HEK293 (cell line): ENCODE measurements around the gene KRTDAP.

ENCODE experiments used
- CTCF ChIA-PET: fragments of 350-600 bp; formaldehyde crosslinking; extraction: SDS; loops from one replicate; lab custom pipeline; 2021; ENCODE audit warnings: antibody characterized with exemption; lab: Yijun Ruan, JAX
- POLR2A ChIA-PET: fragments of 300-600 bp; formaldehyde crosslinking; extraction: SDS; loops from one replicate; lab custom pipeline; 2020; ENCODE audit warnings: antibody characterized with exemption, inconsistent platforms; lab: Yijun Ruan, JAX
- H3K27ac ChIP-seq: fragments of 200-500 bp; sonication (Bioruptor generic); 2 replicates; pipeline ENCODE4 v1.5.1; 2014; ENCODE audit warnings: low read depth, low read length, control low read depth, inconsistent platforms; ENCODE audit errors: extremely low read depth
- H3K36me3 ChIP-seq, 2 experiments: fragments of 200-500 bp in 1 of 2; sonication (Bioruptor generic) in 1 of 2; 1 replicate in 1 of 2; 2 replicates in 1 of 2; pipeline ENCODE4 v1.5.1; 2014 to 2017; ENCODE audit warnings: inconsistent platforms in 2 of 2, low read length in 2 of 2; ENCODE audit not compliant: control insufficient read depth in 2 of 2, insufficient read depth in 1 of 2
- H3K4me1 ChIP-seq: fragments of 200-500 bp; sonication (Bioruptor generic); 2 replicates; pipeline ENCODE4 v1.5.1; 2014; ENCODE audit warnings: mild to moderate bottlenecking, low read length, inconsistent platforms; ENCODE audit not compliant: control insufficient read depth, insufficient read depth
- H3K4me3 ChIP-seq: 2 replicates; pipeline ENCODE4 v1.5.1; 2011; ENCODE audit warnings: low read depth, mild to moderate bottlenecking, control low read depth, low read length, moderate library complexity
- H3K9me3 ChIP-seq: fragments of 200-500 bp; sonication (Bioruptor generic); 2 replicates; pipeline ENCODE4 v1.5.1; 2014; ENCODE audit warnings: low read depth, low read length, inconsistent platforms; ENCODE audit not compliant: control insufficient read depth, insufficient read depth
- EGR2 ChIP-seq: fragments of 450-650 bp; formaldehyde crosslinking; IDR thresholded peaks from 2 replicates; pipeline ENCODE4 v1.5.1; 2016; ENCODE audit warnings: low read depth, missing biosample characterization, missing genetic modification characterization
- FEZF1 ChIP-seq: fragments of 450-650 bp; formaldehyde crosslinking; IDR thresholded peaks from 2 replicates; pipeline ENCODE4 v1.5.1; 2016; ENCODE audit warnings: missing biosample characterization, missing genetic modification characterization
- IKZF3 ChIP-seq: fragments of 450-650 bp; IDR thresholded peaks from 2 replicates; pipeline ENCODE4 v1.5.0; 2018; ENCODE audit warnings: missing biosample characterization, mild to moderate bottlenecking, missing genetic modification characterization, moderate library complexity
- KLF10 ChIP-seq: fragments of 450-650 bp; IDR thresholded peaks from 2 replicates; pipeline ENCODE4 v1.5.1; 2018; ENCODE audit warnings: missing biosample characterization, mild to moderate bottlenecking, missing genetic modification characterization
- KLF8 ChIP-seq: fragments of 450-650 bp; formaldehyde crosslinking; IDR thresholded peaks from 2 replicates; pipeline ENCODE4 v1.5.1; 2016; ENCODE audit warnings: missing biosample characterization, missing genetic modification characterization
- OVOL3 ChIP-seq: fragments of 450-650 bp; formaldehyde crosslinking; IDR thresholded peaks from 2 replicates; pipeline ENCODE4 v1.5.1; 2016; ENCODE audit warnings: missing biosample characterization, missing genetic modification characterization
- PRDM2 ChIP-seq: fragments of 450-650 bp; formaldehyde crosslinking; IDR thresholded peaks from 2 replicates; pipeline ENCODE4 v1.5.1; 2016; ENCODE audit warnings: missing biosample characterization, missing genetic modification characterization, borderline replicate concordance
- SCRT2 ChIP-seq: fragments of 450-650 bp; formaldehyde crosslinking; IDR thresholded peaks from 2 replicates; pipeline ENCODE4 v1.5.1; 2016; ENCODE audit warnings: missing biosample characterization, missing genetic modification characterization
- TRIM28 ChIP-seq: IDR thresholded peaks from 2 replicates; pipeline ENCODE4 v1.6.1; 2011; ENCODE audit warnings: low read length, control low read depth, borderline replicate concordance
- ZBTB1 ChIP-seq: fragments of 450-650 bp; formaldehyde crosslinking; IDR thresholded peaks from 2 replicates; pipeline ENCODE4 v1.5.1; 2016; ENCODE audit warnings: missing biosample characterization, missing genetic modification characterization
- ZBTB7A ChIP-seq: fragments of 450-650 bp; formaldehyde crosslinking; IDR thresholded peaks from 2 replicates; pipeline ENCODE4 v1.5.1; 2016; ENCODE audit warnings: low read depth, missing biosample characterization, missing genetic modification characterization
- ZFHX2 ChIP-seq: fragments of 450-650 bp; formaldehyde crosslinking; conservative IDR thresholded peaks from 2 replicates; pipeline ENCODE4 v1.5.1; 2016; ENCODE audit warnings: missing biosample characterization, missing genetic modification characterization
- ZFP3 ChIP-seq: fragments of 450-650 bp; formaldehyde crosslinking; IDR thresholded peaks from 2 replicates; pipeline ENCODE4 v1.5.1; 2016; ENCODE audit warnings: low read depth, missing biosample characterization, missing genetic modification characterization
- ZNF16 ChIP-seq: fragments of 450-650 bp; formaldehyde crosslinking; IDR thresholded peaks from 2 replicates; pipeline ENCODE4 v1.5.1; 2016; ENCODE audit warnings: low read depth, missing biosample characterization, missing genetic modification characterization
- ZNF174 ChIP-seq: fragments of 450-650 bp; formaldehyde crosslinking; IDR thresholded peaks from 2 replicates; pipeline ENCODE4 v1.5.0; 2017; ENCODE audit warnings: missing biosample characterization, mild to moderate bottlenecking, missing genetic modification characterization
- ZNF202 ChIP-seq: fragments of 450-650 bp; formaldehyde crosslinking; IDR thresholded peaks from 2 replicates; pipeline ENCODE4 v1.5.1; 2016; ENCODE audit warnings: missing biosample characterization, missing genetic modification characterization, borderline replicate concordance
- ZNF214 ChIP-seq: fragments of 450-650 bp; formaldehyde crosslinking; IDR thresholded peaks from 2 replicates; pipeline ENCODE4 v1.5.1; 2017; ENCODE audit warnings: missing biosample characterization, mild to moderate bottlenecking, missing genetic modification characterization, borderline replicate concordance
- ZNF311 ChIP-seq: fragments of 450-650 bp; formaldehyde crosslinking; IDR thresholded peaks from 2 replicates; pipeline ENCODE4 v1.5.1; 2017; ENCODE audit warnings: missing biosample characterization, missing genetic modification characterization, borderline replicate concordance
- ZNF426 ChIP-seq: fragments of 450-650 bp; formaldehyde crosslinking; IDR thresholded peaks from 2 replicates; pipeline ENCODE4 v1.5.1; 2017; ENCODE audit warnings: missing biosample characterization, missing genetic modification characterization, mild to moderate bottlenecking, inconsistent platforms, moderate library complexity
- ZNF561 ChIP-seq: fragments of 450-650 bp; IDR thresholded peaks from 2 replicates; pipeline ENCODE4 v1.5.1; 2018; ENCODE audit warnings: missing biosample characterization, missing genetic modification characterization, borderline replicate concordance
- ZNF600 ChIP-seq: fragments of 450-650 bp; formaldehyde crosslinking; IDR thresholded peaks from 2 replicates; pipeline ENCODE4 v1.5.1; 2016; ENCODE audit warnings: missing biosample characterization, missing genetic modification characterization
- ZNF624 ChIP-seq: fragments of 450-650 bp; formaldehyde crosslinking; IDR thresholded peaks from 2 replicates; pipeline ENCODE4 v1.5.1; 2017; ENCODE audit warnings: missing biosample characterization, missing genetic modification characterization
- ZNF664 ChIP-seq: fragments of 450-650 bp; formaldehyde crosslinking; IDR thresholded peaks from 2 replicates; pipeline ENCODE4 v1.5.1; 2016; ENCODE audit warnings: missing biosample characterization, missing genetic modification characterization
- ZNF792 ChIP-seq: fragments of 450-650 bp; formaldehyde crosslinking; IDR thresholded peaks from 2 replicates; pipeline ENCODE4 v1.5.1; 2016; ENCODE audit warnings: missing biosample characterization, missing genetic modification characterization
- TF ChIP-seq, protein P1 (sequence below): fragments of 450-650 bp; formaldehyde crosslinking; IDR thresholded peaks from 2 replicates; pipeline ENCODE4 v1.5.1; 2016; ENCODE audit warnings: missing biosample characterization, missing genetic modification characterization
- TF ChIP-seq, protein P2 (sequence below): fragments of 450-650 bp; formaldehyde crosslinking; IDR thresholded peaks from 2 replicates; pipeline ENCODE4 v1.5.1; 2016; ENCODE audit warnings: missing biosample characterization, missing genetic modification characterization
- TF ChIP-seq, protein P3 (sequence below): fragments of 450-650 bp; formaldehyde crosslinking; IDR thresholded peaks from 2 replicates; pipeline ENCODE4 v1.5.1; 2017; ENCODE audit warnings: missing biosample characterization, missing genetic modification characterization
- TF ChIP-seq, protein P4 (sequence below): fragments of 450-650 bp; formaldehyde crosslinking; IDR thresholded peaks from 2 replicates; pipeline ENCODE4 v1.5.1; 2016; ENCODE audit warnings: missing biosample characterization, missing genetic modification characterization

KRTDAP gene

GRCh38 chr19:35518313-35518712, 28.0 kb upstream of the KRTDAP start:
- no peak overlapping the region for H3K27ac ChIP-seq
- POLR2A ChIA-PET = no interaction called here
- TF ChIP-seq SCRT2 (tag by site-specific recombination) = 0 out of 2 replicates have a peak, but pooled peaks have one; percentile 32
- no peak for TF ChIP-seq ZNF426 (tag by site-specific recombination)
- no peak for TF ChIP-seq KLF10
- no peak for TF ChIP-seq ZBTB1
- TF ChIP-seq ZNF214 (tag by site-specific recombination) = no peak
- TF ChIP-seq, protein P1, sequence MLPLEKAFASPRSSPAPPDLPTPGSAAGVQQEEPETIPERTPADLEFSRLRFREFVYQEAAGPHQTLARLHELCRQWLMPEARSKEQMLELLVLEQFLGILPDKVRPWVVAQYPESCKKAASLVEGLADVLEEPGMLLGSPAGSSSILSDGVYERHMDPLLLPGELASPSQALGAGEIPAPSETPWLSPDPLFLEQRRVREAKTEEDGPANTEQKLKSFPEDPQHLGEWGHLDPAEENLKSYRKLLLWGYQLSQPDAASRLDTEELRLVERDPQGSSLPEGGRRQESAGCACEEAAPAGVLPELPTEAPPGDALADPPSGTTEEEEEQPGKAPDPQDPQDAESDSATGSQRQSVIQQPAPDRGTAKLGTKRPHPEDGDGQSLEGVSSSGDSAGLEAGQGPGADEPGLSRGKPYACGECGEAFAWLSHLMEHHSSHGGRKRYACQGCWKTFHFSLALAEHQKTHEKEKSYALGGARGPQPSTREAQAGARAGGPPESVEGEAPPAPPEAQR (tag by site-specific recombination) = no peak
- no peak for TF ChIP-seq TRIM28
- TF ChIP-seq ZFHX2 = peak; percentile 49
- TF ChIP-seq, protein P2, sequence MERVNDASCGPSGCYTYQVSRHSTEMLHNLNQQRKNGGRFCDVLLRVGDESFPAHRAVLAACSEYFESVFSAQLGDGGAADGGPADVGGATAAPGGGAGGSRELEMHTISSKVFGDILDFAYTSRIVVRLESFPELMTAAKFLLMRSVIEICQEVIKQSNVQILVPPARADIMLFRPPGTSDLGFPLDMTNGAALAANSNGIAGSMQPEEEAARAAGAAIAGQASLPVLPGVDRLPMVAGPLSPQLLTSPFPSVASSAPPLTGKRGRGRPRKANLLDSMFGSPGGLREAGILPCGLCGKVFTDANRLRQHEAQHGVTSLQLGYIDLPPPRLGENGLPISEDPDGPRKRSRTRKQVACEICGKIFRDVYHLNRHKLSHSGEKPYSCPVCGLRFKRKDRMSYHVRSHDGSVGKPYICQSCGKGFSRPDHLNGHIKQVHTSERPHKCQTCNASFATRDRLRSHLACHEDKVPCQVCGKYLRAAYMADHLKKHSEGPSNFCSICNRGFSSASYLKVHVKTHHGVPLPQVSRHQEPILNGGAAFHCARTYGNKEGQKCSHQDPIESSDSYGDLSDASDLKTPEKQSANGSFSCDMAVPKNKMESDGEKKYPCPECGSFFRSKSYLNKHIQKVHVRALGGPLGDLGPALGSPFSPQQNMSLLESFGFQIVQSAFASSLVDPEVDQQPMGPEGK (tag by site-specific recombination) = no peak
- no peak for TF ChIP-seq ZNF600 (tag by site-specific recombination)
- TF ChIP-seq KLF8 = no peak
- TF ChIP-seq ZNF561 (tag by site-specific recombination) = no peak
- TF ChIP-seq ZFP3 (tag by site-specific recombination) = no peak
- TF ChIP-seq, protein P3, sequence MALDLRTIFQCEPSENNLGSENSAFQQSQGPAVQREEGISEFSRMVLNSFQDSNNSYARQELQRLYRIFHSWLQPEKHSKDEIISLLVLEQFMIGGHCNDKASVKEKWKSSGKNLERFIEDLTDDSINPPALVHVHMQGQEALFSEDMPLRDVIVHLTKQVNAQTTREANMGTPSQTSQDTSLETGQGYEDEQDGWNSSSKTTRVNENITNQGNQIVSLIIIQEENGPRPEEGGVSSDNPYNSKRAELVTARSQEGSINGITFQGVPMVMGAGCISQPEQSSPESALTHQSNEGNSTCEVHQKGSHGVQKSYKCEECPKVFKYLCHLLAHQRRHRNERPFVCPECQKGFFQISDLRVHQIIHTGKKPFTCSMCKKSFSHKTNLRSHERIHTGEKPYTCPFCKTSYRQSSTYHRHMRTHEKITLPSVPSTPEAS (tag by site-specific recombination) = peak; percentile 97
- TF ChIP-seq ZNF792 (tag by site-specific recombination) = no peak
- no peak for TF ChIP-seq PRDM2 (tag by site-specific recombination)
- TF ChIP-seq EGR2 (tag by site-specific recombination) = no peak
- TF ChIP-seq ZNF202 = no peak
- no peak for TF ChIP-seq ZNF16 (tag by site-specific recombination)
- no peak for TF ChIP-seq FEZF1 (tag by site-specific recombination)
- TF ChIP-seq, protein P4, sequence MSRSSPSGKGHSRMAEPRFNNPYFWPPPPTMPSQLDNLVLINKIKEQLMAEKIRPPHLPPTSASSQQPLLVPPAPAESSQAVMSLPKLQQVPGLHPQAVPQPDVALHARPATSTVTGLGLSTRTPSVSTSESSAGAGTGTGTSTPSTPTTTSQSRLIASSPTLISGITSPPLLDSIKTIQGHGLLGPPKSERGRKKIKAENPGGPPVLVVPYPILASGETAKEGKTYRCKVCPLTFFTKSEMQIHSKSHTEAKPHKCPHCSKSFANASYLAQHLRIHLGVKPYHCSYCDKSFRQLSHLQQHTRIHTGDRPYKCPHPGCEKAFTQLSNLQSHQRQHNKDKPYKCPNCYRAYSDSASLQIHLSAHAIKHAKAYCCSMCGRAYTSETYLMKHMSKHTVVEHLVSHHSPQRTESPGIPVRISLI (tag by site-specific recombination) = no peak
- TF ChIP-seq ZNF624 (tag by site-specific recombination) = no peak
- TF ChIP-seq IKZF3 (tag by site-specific recombination) = no peak
- TF ChIP-seq ZBTB7A = no peak
- peak; percentile 77; the same call in 1 of the 2 replicates for TF ChIP-seq ZNF664
- TF ChIP-seq ZNF311 = no peak
- no peak for TF ChIP-seq ZNF174 (tag by site-specific recombination)
- no peak for TF ChIP-seq OVOL3 (tag by site-specific recombination)

More at GRCh38 chr19:35518313-35518712, 28.0 kb upstream of the KRTDAP start:
- no peaks in the 10 kb centered on the region; a peak in 1 of 3 replicates for H3K36me3 ChIP-seq
- H3K4me1 ChIP-seq = 0 out of 2 replicates have a peak, but pooled peaks cover 3% of the 10 kb centered on the region
- H3K4me3 ChIP-seq = no peak overlapping the region
- CTCF ChIA-PET = interaction anchor here (0.9 to 6.6 kb wide), 4 partner anchors 9 to 30 kb away, joined by 3 to 86 read pairs (median 15); no protein-coding TSS in a partner anchor
- H3K9me3 ChIP-seq = no peaks in the 10 kb centered on the region
